NCI-H2171 (cell line): ENCODE data around the gene KCNB1.
A peak's percentile ranks its signal among the peaks of the same experiment; 100 is the strongest.
"Not testable (repeated sequence)": the region's sequence is repeated elsewhere in the genome, so short reads cannot be mapped to it uniquely, and the experiment has no call there.

ENCODE experiments used
- DNase-seq: peaks from one replicate; lab custom pipeline; 2025; lab: John Stamatoyannopoulos, UW

The KCNB1 gene

DNA sequence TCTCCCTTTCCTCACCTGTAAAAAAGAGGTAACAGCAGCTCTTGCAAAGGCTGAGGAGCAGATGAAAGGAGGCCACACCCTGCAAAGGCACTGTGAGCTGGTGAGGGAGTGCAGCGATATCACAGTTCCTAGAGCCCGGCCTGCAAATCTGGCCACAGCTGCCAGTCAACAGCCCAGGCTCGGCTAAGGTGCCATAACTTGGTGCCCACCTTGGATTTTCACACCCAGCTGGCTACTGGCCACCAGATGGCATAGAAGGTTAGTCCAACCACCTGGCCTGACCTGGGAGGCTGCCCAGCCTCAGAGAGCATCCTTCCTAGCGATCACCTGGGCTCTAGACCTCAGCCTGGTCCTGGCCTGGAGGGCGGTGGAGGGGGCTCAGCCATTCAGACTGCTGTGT is 46.8 kb downstream of the KCNB1 start:
- DNase-seq = no peak

DNA sequence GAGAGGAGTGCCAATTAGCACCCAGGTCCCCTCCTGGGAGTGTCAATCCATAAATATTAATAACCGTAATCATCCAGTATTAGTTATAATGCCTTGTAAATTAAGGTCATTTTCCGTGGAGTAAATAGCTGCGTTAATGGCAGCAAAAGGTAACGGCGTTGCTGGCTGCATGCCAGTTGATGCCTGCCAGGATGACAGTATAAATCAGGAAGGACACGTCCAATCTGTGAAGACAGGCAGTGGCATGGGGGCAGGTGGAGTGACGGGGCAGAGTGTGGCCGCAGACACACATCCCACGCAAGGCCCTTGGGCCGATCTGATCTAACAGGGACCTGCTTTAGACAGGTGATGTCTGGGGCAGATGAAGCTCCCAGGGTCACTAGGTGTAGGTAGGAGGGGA is 49.1 kb downstream of the KCNB1 start:
- no peak for DNase-seq

DNA sequence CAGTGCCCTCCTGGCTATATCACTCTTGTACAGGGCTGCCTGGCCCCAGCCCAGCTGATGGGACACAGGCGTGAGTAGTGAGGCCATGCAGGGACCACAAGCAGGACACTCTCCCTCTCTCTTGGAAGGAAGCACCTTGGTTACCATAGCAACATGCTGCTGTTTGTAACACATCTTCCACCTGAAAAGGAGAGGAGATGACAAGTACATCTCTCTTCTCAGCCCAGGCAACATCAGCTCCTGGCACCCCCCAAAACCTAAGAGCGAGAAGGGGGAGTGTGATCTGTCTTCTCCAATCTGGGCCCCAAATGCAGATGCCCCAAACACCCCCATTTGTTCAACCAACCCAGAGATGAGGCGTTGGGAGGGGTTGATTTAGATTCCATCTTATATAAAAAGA is 49.9 kb downstream of the KCNB1 start:
- DNase-seq = no peak

DNA sequence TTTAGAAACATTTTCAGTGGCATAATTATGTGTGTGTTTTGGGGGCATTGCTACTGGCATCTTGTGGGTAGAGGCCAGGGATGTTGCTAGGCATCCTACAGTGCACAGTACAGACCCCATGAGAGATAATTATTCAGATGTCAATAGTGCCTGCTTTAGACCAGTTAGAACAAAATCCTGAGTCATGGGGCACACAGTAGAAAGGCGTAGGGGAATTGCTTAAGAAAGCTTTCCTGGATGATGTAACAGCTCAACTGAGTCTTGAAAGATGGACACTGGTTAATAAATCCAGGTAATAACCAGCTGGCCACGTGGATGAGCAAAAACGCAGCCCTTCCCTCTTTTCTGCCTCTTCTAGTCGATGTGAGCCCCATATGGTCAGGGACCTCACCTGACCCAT is 51.1 kb downstream of the KCNB1 start:
- no peak for DNase-seq

DNA sequence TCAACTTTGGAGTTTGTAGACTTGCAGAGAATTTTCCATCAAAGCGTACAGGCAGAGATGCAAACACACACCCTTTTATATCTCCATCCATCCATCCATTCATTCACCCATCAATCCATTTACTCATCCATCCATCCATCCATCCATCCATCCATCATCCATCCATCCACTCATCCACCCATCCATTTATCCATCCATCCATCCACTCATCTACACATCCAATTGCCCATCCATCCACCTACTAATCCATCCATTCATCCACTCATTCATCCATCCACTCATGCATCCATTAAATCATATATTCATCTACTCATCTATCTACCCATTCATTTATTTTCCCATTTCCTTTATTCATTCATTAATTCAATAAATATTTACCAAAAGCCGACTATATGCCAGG is 52.1 kb downstream of the KCNB1 start:
- DNase-seq = no peak

DNA sequence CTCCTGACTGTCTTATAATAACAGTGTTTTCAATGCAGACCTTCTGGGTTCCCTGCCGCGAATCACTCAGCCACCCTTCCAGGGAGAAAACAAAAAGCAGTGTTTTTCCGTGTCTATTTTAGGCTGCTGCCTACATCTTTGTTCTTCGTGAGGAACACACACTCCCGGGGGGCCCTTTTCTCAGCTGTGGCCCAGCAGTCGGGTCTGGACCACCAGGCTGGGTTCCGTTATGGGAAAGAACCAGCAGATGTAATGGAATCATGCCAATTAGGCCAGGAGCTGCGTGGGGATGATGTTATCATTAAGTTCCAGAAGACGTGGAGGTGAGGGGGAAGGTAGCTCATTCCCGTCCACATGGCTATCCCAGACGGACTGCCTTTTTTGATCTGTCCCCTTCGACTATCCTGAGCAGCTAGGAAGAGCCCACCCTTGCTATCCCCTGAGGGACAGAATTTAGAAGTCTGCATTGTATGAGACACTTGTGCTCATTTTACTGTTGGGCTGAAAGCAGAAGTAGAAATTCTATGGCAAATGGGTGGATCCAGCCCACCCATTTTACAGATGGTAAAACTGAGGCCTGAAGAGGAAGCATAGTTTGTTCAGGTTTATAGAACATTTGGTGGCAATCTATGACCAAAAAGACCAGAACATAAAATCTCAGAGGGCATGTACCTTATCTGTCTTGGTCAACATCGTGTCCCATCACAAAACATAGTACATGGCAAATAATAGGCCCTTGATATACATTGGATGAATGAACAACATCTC is 54.5 kb downstream of the KCNB1 start:
- no peak for DNase-seq

DNA sequence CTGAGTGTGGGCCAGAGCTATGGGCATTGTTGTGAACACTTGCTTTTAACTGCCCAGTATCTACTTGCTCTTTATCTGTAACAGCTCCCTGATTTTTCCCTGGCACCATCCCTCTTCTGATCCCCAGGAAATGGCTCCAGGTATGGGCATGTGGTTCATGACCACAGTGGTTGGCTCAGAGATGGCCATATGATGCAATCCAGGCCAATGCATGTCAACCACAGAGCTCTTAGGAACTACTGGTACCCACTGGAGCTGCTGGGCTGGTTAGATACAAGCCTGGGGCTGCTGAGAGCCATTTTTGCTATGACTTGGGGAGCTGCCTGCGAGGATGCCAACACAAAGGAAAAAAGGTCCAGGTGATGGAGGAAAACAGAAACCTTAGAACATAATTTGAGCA is 55.6 kb downstream of the KCNB1 start:
- no peak for DNase-seq

DNA sequence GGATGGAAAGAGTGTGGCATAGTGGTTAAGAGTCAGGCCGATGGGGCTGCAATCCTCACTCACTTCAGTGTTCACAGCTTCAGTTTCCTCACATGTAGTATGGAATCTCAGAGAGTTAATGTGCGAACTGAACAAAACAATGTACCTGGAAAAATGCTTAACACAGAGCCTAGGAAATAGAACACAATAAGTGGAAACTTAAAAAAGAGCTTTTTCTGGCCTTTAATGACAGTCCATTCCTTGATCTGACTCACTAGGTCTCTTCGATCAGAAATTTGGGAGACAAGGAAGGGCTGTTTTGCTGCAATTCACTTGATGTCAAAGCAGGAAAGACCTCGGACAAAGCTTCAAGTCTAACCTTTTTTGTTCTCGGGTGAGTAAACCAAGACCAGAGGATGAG is 56.1 kb downstream of the KCNB1 start:
- DNase-seq = no peak

DNA sequence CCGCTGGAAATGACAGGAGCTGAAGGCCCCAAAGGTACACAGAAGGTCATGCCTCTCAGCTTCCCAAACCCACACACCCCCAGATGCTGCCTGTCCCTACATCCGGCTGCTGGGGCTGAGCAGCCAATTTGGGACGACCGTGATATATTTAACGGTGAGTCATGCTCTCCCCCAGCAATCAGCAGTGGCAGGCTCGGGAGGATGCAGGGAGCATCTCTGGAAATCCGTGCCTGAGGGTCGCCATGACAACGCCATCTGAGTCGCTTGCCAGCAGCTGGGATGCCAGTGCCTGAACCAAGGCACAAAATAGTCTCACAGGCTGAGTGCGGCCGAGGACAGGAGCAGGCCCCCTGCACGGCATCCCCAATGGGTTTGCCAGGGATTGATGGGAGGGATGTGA is 57.9 kb downstream of the KCNB1 start:
- DNase-seq = peak; percentile 75

DNA sequence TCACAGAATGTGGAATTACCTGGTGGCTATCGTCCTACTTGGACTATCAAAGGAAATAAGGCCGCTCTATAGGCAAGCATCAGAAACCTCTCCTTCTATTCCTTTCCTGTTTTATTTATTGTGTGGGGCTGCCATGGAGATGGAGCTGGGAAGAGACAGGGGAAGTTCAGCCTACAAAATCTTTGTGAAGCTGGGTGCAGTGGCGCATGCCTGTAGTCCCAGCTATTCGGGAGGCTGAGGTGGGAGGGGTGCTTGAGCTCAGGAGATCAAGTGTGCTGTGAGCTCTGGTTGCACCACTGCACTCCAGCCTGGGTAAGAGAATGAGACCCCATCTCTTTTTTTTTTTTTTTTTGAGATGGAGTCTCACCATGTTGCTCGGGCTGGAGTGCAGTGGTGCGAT is 60.3 kb downstream of the KCNB1 start:
- no peak for DNase-seq

DNA sequence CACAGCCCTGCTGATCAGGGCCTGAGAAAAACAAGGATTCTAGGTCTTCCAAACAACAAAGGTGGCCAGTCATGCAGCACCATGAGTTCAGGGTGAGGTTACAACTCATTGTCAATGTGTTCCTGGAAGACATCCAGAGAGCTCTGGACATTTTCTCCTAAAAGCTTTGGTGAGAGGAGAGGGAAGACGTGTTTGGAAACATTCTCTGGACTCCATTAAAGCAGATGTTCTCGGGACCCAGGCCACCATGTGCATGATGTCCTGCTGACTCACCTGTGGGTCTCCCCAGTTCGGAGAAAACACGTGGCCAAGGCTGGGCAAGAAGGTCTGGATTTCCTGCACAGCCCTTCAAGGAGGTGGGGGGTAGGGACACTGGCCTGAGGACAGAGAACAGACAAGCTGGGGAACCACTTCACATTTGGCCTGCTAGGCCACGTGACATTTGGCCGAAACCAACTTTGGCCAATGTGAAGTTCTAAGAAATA is 61.6 kb downstream of the KCNB1 start:
- no peak for DNase-seq

DNA sequence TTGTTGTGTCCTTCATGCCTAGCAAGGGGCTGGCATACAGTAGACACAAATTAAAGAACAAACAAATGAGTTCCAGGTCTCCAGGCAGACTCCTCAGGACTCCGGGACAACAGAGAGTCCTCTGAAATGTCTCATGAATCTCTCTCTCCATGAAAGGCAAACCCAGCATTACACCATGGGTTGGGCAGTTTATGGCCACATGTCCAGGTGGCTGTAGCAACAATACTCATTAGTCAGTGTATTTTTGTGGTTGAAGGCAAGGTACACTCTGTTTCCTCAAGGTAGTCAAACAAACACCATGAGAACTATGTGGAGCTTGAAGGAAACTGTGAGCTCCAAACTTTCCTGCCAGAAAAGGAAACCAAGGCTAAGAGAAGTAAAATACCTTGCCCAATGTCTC is 62.2 kb downstream of the KCNB1 start:
- no peak for DNase-seq

DNA sequence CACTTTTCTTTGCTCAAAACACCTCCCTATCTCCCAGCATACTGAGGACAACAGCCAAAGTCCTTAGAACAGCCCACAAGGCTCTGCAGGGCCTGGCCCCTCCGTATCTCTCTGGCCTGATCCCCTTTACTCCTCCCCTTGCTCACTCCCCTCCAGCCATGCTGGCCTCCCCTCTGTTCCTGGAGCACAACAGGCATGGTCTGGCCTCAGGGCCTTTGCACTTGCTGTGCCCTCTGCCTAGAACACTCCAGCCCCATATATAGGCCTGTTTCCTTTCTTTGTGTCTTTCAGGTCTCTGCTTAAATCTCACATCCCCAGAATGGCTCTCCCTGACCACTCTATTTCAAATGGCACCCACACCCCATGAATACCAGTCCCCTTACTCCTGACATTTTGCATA is 62.7 kb downstream of the KCNB1 start:
- no peak for DNase-seq

DNA sequence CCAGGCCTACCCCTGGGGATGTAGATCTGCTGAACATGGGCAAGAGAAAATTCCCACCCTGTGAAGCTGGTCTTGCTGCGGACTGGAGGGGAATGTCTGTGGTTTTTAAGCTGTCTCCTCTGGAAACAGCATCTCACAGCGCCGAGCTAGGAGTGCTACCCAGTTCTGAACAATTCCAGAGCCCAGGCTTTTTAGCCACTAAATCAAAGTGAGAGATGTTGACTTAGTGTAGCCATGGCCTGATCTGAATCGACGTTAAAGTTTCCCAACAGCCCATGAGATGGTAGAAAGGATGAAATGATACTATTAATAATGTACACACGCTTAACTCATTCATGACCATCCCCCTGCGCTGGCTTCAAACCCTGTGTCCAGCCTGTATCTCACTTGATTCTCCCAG is 63.7 kb downstream of the KCNB1 start:
- DNase-seq = no peak

DNA sequence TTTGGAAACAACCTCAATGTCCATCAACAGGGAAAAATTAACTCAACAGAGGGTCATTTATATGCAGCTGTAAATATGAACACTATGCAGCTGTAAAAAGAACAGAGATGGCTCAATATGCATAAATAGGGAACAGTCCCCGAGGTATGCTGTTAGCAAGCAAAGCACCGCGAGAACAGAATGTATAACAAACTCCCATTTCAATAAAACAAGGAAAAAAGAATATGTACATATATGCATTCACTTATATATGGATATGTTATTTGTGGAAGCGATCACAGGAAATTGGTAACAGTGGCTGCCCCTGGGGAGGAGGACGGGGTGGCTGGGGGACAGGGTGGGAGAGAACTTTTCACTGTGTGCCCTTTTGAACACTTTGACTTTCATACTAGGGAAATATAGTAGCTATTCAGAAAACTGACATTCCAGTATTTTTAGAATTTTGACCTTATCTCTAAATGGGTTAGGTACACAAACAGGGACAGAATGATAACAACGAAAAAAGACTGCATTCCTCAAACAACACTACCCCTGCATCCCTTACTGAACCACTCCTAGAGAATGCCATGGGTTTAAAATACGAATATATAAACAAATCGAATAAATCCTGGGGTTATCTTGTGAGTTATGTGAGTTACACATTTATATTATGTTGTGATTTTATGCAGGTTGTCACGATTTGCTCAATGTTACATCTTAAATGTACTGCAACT is 64.5 kb downstream of the KCNB1 start:
- DNase-seq = no peak

DNA sequence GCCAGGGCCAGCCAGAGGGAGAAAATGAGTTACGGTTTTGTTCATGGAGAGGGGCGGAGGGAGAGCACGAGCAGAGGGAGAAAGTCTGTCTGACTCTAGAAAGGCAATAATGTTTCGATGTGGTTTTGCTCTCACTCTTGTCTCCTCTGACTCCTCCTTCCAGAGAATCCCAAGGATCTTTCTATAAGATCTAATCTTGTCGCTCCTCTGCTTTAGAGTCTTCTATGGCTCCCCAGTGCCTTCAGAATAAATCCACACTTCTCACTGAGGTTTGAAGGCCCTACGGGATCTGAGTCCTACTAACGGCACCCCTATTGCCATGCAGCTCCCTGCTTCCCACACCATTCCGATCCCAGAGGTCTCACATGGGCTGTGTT is 66.8 kb downstream of the KCNB1 start:
- DNase-seq = no peak

DNA sequence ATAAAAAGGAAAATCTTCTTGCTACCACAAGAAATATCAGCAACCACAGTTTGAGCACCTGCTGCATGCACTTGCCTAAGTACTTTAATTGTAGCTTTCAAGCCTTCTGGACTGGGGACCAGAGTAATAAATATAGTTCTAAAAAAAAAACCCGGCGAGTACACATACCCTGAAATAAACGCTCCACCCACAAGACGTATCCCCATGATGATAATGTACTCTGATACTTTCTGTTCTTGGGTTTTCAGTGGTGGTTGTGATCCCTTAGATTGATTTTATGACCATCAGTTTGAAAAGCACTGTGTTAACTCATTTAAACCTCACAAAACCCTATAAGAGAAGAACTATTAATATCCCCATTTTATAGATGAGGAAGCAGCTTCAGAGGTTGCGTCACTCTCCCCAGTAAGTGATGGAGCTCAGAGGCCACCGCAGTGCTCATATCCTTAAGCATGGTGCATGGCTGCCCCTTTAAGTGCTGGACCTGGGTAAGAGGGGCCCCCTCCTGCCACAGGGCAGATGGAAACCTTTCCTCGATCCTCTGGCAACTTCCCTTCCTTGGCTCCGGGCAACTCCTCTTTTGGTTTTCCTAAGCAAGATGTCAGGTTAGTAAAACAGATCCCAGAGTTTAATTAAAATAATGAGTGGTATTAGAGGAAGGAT is 67.3 kb downstream of the KCNB1 start:
- DNase-seq = no peak

DNA sequence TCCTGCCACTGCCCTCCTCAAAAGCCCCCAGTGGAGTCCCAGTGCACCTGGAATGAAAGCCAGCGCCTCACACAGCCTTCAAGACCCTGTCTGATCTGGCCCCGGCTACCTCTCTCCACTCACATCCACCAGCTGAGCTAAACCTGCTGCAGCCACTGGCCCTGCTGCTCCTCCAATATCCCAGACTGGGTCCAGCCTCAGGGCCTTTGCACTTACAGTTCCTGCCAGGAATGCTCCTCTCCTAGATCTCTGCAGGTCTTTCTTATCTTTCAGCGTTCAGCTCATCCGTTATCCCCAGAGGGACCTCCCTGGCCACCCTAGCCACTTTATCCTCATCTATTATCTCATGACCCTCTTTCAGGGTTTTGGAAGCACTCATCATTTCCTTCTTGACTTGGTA is 68.8 kb downstream of the KCNB1 start:
- no peak for DNase-seq

DNA sequence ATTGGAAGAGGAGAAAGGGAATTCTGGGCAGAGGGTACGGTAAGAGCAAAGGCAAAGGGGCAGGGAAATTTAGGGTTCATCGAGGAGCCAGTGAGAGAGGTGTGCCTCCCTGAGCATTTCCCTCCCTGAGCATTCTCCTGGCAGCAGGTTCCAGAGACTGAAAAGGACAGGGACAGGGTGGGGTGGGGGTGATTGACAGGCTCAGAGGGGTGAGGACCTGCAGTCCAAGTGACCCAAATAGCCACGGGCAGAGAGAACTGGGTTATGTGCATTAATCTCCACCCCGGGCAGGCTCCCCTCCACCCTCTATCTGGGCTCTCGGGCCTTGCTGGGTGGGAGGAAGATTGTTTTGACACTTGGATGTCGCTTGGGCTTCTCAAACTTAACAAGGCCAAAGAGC is 69.5 kb downstream of the KCNB1 start:
- DNase-seq = no peak

DNA sequence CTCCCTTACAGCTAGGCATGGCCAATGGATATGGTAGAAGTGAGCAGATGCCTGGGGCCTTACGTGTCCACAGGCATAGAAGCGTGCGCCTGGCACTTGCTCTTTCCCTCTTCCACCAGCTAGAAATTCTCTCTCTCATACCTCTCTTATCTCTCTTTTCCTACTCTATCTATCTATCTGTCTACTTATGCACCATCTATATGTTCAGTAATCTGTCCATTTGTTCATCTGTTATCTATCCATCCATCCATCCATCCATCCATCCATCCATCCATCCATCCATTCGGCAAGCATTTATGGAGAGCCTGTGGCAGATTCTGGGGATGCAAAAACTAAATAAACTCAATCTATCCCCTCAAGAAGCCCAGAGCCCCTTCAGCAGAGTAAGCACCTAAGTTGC is 70.2 kb downstream of the KCNB1 start:
- no peak for DNase-seq

DNA sequence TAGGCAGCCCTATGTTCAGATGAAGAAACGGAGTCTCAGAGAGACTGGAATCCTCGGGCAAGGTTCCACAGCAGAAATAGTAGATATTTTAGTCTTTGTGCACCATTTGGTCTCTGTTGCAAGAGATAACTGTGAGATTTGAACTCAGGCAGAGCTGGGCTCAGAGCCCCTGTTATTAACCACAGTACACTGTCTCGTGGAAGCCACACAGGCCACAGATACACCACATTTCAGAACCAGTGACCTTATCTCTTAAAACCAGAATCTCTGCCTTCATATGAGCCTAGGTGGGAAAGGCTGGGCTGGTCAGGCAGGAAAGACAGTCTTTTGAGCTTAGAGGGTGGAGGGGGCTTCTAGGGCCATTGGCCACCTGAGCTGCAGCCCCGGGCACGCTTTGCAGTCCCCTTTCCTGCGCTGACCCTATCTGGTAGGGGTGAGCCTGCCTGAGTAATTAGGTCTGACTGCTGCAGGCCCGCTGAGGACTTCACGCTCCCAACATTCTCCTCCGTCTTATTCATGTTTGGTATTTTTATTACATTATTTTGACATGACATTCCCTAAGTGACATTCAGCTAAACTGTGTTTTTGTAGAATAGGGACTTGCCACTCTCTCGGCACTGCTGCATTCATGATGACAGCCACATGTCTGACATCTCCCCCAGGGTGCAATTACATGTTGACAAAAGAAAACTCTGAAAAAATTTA is 71.1 kb downstream of the KCNB1 start:
- DNase-seq = no peak

DNA sequence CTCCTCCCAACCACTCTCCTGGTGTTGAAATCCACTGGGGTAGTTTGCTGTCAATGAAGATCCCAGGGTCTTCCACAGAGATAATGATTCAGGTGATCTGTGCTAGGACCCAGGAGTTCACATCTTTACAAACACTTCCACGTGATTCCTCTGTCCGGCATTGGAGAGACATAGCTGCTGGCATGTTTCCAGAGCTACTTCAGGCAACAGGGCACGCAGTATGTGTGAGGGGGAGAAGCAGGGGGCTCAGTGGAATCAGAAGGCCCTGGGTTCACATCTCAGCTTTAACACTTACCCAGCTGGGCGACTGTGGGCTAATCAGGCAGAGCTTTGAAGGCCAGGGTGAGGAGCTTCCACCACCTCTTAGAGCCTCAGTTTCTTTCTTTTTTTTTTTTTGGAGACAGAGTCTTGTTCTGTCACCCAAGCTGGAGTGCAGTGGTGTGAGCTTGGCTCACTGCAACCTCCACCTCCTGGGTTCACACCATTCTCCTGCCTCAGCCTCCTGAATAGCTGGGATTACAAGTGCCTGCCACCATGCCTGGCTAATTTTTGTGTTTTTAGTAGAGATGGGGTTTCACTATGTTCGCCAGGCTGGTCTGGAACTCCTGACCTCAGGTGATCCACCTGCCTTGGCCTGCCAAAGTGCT is 72.4 kb downstream of the KCNB1 start:
- not testable (repeated sequence) for DNase-seq
